K562 (cell line): ENCODE results near the gene PRKAG1. TPM values are rescaled to one million over a fixed set of nuclear protein-coding genes. Genes with fewer than 3 reads are reported as not detected.
A peak's percentile ranks its signal among the peaks of the same experiment; 100 is the strongest.

ENCODE experiments used
- FOSL1 ChIP-seq: fragments of 200-800 bp; sonication (Bioruptor generic); conservative IDR thresholded peaks from 2 replicates; pipeline ENCODE4 v1.6.1; 2016; ENCODE audit warnings: missing genetic modification characterization, missing compliant biosample characterization
- FOXP1 ChIP-seq: sonication (generic); formaldehyde crosslinking; IDR thresholded peaks from 2 replicates; pipeline ENCODE4 v1.8.0; 2022; ENCODE audit warnings: mild to moderate bottlenecking, missing genetic modification reagents
- FUS ChIP-seq: fragments of 200-400 bp; formaldehyde crosslinking; optimal IDR thresholded peaks from 2 replicates; pipeline ENCODE3; 2017; ENCODE audit warnings: low read depth, low read length
- HNRNPUL1 ChIP-seq: fragments of 200-400 bp; formaldehyde crosslinking; IDR thresholded peaks from 2 replicates; pipeline ENCODE4 v1.6.1; 2017; ENCODE audit warnings: low read length
- ILF3 ChIP-seq: fragments of 450-650 bp; IDR thresholded peaks from 2 replicates; pipeline ENCODE4 v1.6.1; 2018; ENCODE audit warnings: antibody characterized with exemption, mild to moderate bottlenecking, moderate library complexity, borderline replicate concordance
- KAT8 ChIP-seq: fragments of 450-650 bp; IDR thresholded peaks from 2 replicates; pipeline ENCODE4 v1.6.1; 2016; ENCODE audit warnings: low read depth, mild to moderate bottlenecking
- KLF10 ChIP-seq: fragments of 250-450 bp; sonication (Bioruptor Pico); IDR thresholded peaks from 2 replicates; pipeline ENCODE4 v1.6.1; 2021; ENCODE audit warnings: matching md5 sums
- MXI1 ChIP-seq: IDR thresholded peaks from 2 replicates; pipeline ENCODE4 v1.6.1; 2011; ENCODE audit warnings: low read depth, mild to moderate bottlenecking, improper control_type of control experiment, low read length
- PTTG1 ChIP-seq: fragments of 450-650 bp; IDR thresholded peaks from 2 replicates; pipeline ENCODE4 v1.6.1; 2016; ENCODE audit warnings: low read depth, mild to moderate bottlenecking, missing genetic modification characterization, missing compliant biosample characterization
- RFX1 ChIP-seq: fragments of 450-650 bp; IDR thresholded peaks from 2 replicates; pipeline ENCODE4 v1.6.1; 2016; ENCODE audit warnings: mild to moderate bottlenecking, moderate library complexity
- SOX6 ChIP-seq: fragments of 450-650 bp; IDR thresholded peaks from 2 replicates; pipeline ENCODE4 v1.6.1; 2014; ENCODE audit warnings: mild to moderate bottlenecking
- TAF7 ChIP-seq: fragments of 450-650 bp; IDR thresholded peaks from 2 replicates; pipeline ENCODE4 v1.6.1; 2016; ENCODE audit warnings: missing genetic modification characterization, missing compliant biosample characterization
- TCFL5 ChIP-seq: fragments of 250-450 bp; sonication (Bioruptor Pico); conservative IDR thresholded peaks from 2 replicates; pipeline ENCODE4 v1.6.1; 2021; ENCODE audit warnings: mild to moderate bottlenecking, moderate library complexity, matching md5 sums
- WHSC1 ChIP-seq: IDR thresholded peaks from one replicate; pipeline ENCODE4 v1.6.1; 2012; ENCODE audit warnings: low read length, control low read depth, inconsistent platforms
- ZNF140 ChIP-seq: fragments of 250-450 bp; sonication (Bioruptor Pico); IDR thresholded peaks from 2 replicates; pipeline ENCODE4 v1.8.0; 2021; ENCODE audit warnings: moderate library complexity, mild to moderate bottlenecking, inconsistent platforms
- ZNF197 ChIP-seq: fragments of 200-800 bp; sonication (Bioruptor generic); IDR thresholded peaks from 2 replicates; pipeline ENCODE4 v1.6.1; 2016; ENCODE audit warnings: low read depth, missing genetic modification characterization, missing compliant biosample characterization
- polyA plus RNA-seq, 8 experiments: library from polyadenylated mRNA; depleted of rRNA in 4 of 8; stranded (reverse) in 5 of 8; unstranded in 3 of 8; fragments of >200 nt; fragmentation: Nextera tagmentation in 2 of 8; fragmentation: Illumina TruSeq in 1 of 8; extraction: Ambion mirVana in 2 of 8; extraction: Trizol in 1 of 8; gene quantifications; 2 replicates each; pipeline versions ENCODE4 v1.2.1 to v1.2.3, GENCODE V29; 2011 to 2014; ENCODE audit warnings: inconsistent platforms in 1 of 8, missing spikeins in 1 of 8
- total RNA-seq, 7 experiments: library from RNA; depleted of rRNA in 6 of 7; stranded (reverse); fragments of >200 nt in 6 of 7; fragmentation: Illumina TruSeq in 2 of 7; extraction: Trizol in 2 of 7; gene quantifications; 2 replicates each; pipeline versions ENCODE4 v1.2.1 to v1.2.3, GENCODE V29; 2011 to 2021; ENCODE audit warnings: low replicate concordance in 1 of 7
- TF ChIP-seq, protein P1 (sequence below): fragments of 250-450 bp; sonication (Bioruptor Pico); IDR thresholded peaks from 2 replicates; pipeline ENCODE4 v1.5.0; 2022; ENCODE audit warnings: mild to moderate bottlenecking
- TF ChIP-seq, protein P2 (sequence below): fragments of 450-650 bp; IDR thresholded peaks from one replicate; pipeline ENCODE4 v1.6.1; 2018; ENCODE audit warnings: mild to moderate bottlenecking, moderate library complexity; ENCODE audit not compliant: partially characterized antibody
- TF ChIP-seq, protein P3 (sequence below): fragments of 450-650 bp; IDR thresholded peaks from 2 replicates; pipeline ENCODE4 v1.6.1; 2016; ENCODE audit warnings: antibody characterized with exemption

The PRKAG1 gene
- total and polyA plus RNA-seq, 9 of the 15 experiments (the other 6 are each of a cell fraction or from before 2014, with no cell fraction given) = 51.1 to 126 (median 79.1) TPM

DNA sequence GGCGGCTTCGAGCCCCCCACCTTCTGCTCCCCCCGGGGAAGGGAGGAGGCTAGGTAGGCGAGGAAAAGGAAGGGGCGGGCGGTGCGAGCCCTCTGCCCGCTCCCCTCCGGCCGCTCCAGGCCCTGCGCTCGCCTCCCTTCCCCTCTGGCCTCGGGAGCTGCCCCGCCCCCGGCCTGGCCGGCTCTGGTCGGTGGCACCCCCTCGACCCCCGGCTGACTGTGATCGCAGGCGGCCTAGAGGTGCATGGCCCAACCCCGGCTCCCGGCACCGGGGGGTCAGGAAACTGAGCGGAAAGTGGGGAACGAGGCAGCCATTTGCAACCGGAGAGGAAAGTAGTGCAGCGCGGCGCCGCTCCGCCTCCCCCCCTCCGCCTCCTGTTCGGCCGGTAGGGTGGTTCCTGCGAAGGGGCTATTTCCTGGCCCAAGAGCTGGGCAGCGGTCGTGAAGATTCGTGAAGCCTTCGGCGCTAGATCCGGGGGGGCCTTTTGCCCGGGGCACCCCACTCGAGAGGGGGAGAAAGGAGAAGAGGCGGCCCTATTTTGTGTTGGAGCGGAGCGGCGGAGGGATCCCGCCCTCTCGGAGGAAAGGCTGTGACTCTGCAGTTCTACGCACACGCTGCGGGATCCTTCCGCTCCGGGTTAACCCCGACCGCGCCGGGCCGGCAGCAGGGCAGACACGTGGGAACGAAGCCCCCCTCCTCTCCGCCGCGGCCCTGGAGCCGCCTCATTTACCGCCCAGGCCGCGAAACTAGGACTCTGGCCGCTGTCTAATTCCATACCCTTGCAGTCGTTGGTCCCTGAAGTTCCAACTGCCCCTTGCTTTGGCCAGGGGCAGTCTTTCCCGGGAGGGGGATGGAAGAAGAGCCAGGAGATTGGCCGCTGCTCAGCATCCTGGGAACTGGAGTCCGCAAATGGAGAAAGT lies 41.9 kb upstream of the PRKAG1 start, which contains the start of gene KMT2D (continued):
- TF ChIP-seq, protein P1, sequence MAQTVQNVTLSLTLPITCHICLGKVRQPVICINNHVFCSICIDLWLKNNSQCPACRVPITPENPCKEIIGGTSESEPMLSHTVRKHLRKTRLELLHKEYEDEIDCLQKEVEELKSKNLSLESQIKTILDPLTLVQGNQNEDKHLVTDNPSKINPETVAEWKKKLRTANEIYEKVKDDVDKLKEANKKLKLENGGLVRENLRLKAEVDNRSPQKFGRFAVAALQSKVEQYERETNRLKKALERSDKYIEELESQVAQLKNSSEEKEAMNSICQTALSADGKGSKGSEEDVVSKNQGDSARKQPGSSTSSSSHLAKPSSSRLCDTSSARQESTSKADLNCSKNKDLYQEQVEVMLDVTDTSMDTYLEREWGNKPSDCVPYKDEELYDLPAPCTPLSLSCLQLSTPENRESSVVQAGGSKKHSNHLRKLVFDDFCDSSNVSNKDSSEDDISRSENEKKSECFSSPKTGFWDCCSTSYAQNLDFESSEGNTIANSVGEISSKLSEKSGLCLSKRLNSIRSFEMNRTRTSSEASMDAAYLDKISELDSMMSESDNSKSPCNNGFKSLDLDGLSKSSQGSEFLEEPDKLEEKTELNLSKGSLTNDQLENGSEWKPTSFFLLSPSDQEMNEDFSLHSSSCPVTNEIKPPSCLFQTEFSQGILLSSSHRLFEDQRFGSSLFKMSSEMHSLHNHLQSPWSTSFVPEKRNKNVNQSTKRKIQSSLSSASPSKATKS (CRISPR knock-in tag) = no peak
- TF ChIP-seq WHSC1 (no peak), RFX1 (no peak), MXI1 (peak; percentile 91), ZNF140 (CRISPR knock-in tag) (no peak), PTTG1 (no peak), ILF3 (no peak), TCFL5 (CRISPR knock-in tag) (no peak), KLF10 (no peak), FUS (no peak), ZNF197 (no peak), TAF7 (tag) (peak; percentile 84), KAT8 (no peak), SOX6 (peak; percentile 40; the same call in 1 of the 2 replicates), FOSL1 (tag) (peak; percentile 60; the same call in 1 of the 2 replicates), HNRNPUL1 (no peak), FOXP1 (CRISPR knock-in tag) (peak; percentile 83; the same call in 1 of the 2 replicates)
- TF ChIP-seq, protein P2, sequence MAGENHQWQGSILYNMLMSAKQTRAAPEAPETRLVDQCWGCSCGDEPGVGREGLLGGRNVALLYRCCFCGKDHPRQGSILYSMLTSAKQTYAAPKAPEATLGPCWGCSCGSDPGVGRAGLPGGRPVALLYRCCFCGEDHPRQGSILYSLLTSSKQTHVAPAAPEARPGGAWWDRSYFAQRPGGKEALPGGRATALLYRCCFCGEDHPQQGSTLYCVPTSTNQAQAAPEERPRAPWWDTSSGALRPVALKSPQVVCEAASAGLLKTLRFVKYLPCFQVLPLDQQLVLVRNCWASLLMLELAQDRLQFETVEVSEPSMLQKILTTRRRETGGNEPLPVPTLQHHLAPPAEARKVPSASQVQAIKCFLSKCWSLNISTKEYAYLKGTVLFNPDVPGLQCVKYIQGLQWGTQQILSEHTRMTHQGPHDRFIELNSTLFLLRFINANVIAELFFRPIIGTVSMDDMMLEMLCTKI = no peak
- TF ChIP-seq, protein P3, sequence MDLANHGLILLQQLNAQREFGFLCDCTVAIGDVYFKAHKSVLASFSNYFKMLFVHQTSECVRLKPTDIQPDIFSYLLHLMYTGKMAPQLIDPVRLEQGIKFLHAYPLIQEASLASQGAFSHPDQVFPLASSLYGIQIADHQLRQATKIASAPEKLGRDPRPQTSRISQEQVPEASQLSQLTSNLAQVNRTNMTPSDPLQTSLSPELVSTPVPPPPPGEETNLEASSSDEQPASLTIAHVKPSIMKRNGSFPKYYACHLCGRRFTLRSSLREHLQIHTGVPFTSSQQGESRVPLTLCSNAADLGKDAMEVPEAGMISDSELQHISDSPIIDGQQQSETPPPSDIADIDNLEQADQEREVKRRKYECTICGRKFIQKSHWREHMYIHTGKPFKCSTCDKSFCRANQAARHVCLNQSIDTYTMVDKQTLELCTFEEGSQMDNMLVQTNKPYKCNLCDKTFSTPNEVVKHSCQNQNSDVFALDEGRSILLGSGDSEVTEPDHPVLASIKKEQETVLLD = peak; percentile 81; the same call in 1 of the 2 replicates
